Liver (tissue), 9 donors: ENCODE data around the gene RPL13A. TPM values are rescaled to one million over a fixed set of nuclear protein-coding genes. Genes with fewer than 3 reads are reported as not detected.

ENCODE experiments used
- DNase-seq: peaks from one replicate; pipeline ENCODE4 v3.0.0-alpha.2; 2017; ENCODE audit warnings: low spot score
- H3K27ac ChIP-seq, 2 donors: one replicate each; pipeline ENCODE4 v1.7.0; 2013; ENCODE audit warnings: inconsistent platforms in 2 of 2, low read length in 2 of 2, control low read depth in 1 of 2, low read depth in 1 of 2, mild to moderate bottlenecking in 1 of 2
- H3K27me3 ChIP-seq, 4 donors: one replicate each; pipeline versions ENCODE4 v1.6.1 to v1.7.0; 2013; ENCODE audit warnings: low read length in 3 of 4, inconsistent platforms in 1 of 4, mild to moderate bottlenecking in 1 of 4, moderate library complexity in 1 of 4; ENCODE audit not compliant: control insufficient read depth in 4 of 4, insufficient read depth in 4 of 4
- H3K36me3 ChIP-seq, 4 donors: one replicate each; pipeline versions ENCODE4 v1.6.1 to v1.7.0; 2013; ENCODE audit warnings: low read length in 3 of 4, mild to moderate bottlenecking in 3 of 4, low read depth in 1 of 4, moderate library complexity in 1 of 4; ENCODE audit not compliant: control insufficient read depth in 4 of 4, insufficient read depth in 3 of 4
- H3K4me1 ChIP-seq, 4 donors: one replicate each; pipeline versions ENCODE4 v1.6.1 to v1.7.0; 2013; ENCODE audit warnings: low read length in 3 of 4, mild to moderate bottlenecking in 3 of 4, moderate library complexity in 1 of 4; ENCODE audit not compliant: control insufficient read depth in 4 of 4, insufficient read depth in 4 of 4
- H3K4me3 ChIP-seq, 3 donors: one replicate each; pipeline versions ENCODE4 v1.6.1 to v1.7.0; 2013; ENCODE audit warnings: low read length in 3 of 3, control low read depth in 1 of 3, low read depth in 1 of 3, mild to moderate bottlenecking in 1 of 3
- H3K9ac ChIP-seq, 2 donors: one replicate each; pipeline ENCODE4 v1.7.0; 2013; ENCODE audit warnings: low read length in 2 of 2, mild to moderate bottlenecking in 2 of 2, moderate library complexity in 2 of 2, control low read depth in 1 of 2, low read depth in 1 of 2
- H3K9me3 ChIP-seq, 4 donors: one replicate each; pipeline versions ENCODE4 v1.6.1 to v1.7.0; 2013; ENCODE audit warnings: low read length in 3 of 4; ENCODE audit not compliant: control insufficient read depth in 4 of 4
- EGR1 ChIP-seq, 2 donors: IDR thresholded peaks; 2 replicates each; pipeline ENCODE4 v1.6.1; 2016 to 2018; ENCODE audit warnings: antibody characterized with exemption in 2 of 2, low read depth in 2 of 2
- FOXA1 ChIP-seq: IDR thresholded peaks from 2 replicates; pipeline ENCODE4 v1.6.1; 2016; ENCODE audit warnings: antibody characterized with exemption
- GABPA ChIP-seq, 2 donors: IDR thresholded peaks in 1 of 2; conservative IDR thresholded peaks in 1 of 2; 2 replicates each; pipeline ENCODE4 v1.6.1; 2016; ENCODE audit warnings: antibody characterized with exemption in 2 of 2, mild to moderate bottlenecking in 1 of 2, moderate library complexity in 1 of 2
- HNF4G ChIP-seq: IDR thresholded peaks from 2 replicates; pipeline ENCODE4 v1.6.1; 2016; ENCODE audit warnings: antibody characterized with exemption
- RAD21 ChIP-seq, 2 donors: IDR thresholded peaks; 2 replicates each; pipeline ENCODE4 v1.6.1; 2016; ENCODE audit warnings: antibody characterized with exemption in 2 of 2, mild to moderate bottlenecking in 2 of 2
- RXRA ChIP-seq, 2 donors: IDR thresholded peaks; 2 replicates each; pipeline ENCODE4 v1.6.1; 2017 to 2018; ENCODE audit warnings: antibody characterized with exemption in 2 of 2, mild to moderate bottlenecking in 1 of 2
- SP1 ChIP-seq: IDR thresholded peaks from 2 replicates; pipeline ENCODE4 v1.6.1; 2018; ENCODE audit warnings: antibody characterized with exemption, mild to moderate bottlenecking
- TAF1 ChIP-seq: conservative IDR thresholded peaks from 2 replicates; pipeline ENCODE4 v1.6.1; 2016; ENCODE audit warnings: antibody characterized with exemption, mild to moderate bottlenecking
- YY1 ChIP-seq: IDR thresholded peaks from 2 replicates; pipeline ENCODE4 v1.6.1; 2016; ENCODE audit warnings: antibody characterized with exemption, mild to moderate bottlenecking
- WGBS: extraction: QIAGEN DNeasy Blood & Tissue Kit; methylation state at CpG from one replicate; pipeline ENCODE4 v1.1.7; 2013; 5-methylcytosine and 5-hydroxymethylcytosine counted together
- polyA plus RNA-seq, 2 donors: library from polyadenylated mRNA; stranded (reverse) in 1 of 2; unstranded in 1 of 2; fragments of 200-250 nt in 1 of 2; fragments of >200 nt in 1 of 2; fragmentation: Nextera tagmentation in 1 of 2; extraction: Ambion mirVana in 1 of 2; gene quantifications; one replicate each; pipeline versions ENCODE4 v1.2.1 to v1.2.3, GENCODE V29; 2013 to 2015
- total RNA-seq, 2 donors: library from RNA; depleted of rRNA; stranded (reverse); fragments of >200 nt; gene quantifications; one replicate each; pipeline ENCODE4 v1.2.3, GENCODE V29; 2014
- TF ChIP-seq, protein P1 (sequence below): IDR thresholded peaks from 2 replicates; pipeline ENCODE4 v1.6.1; 2016; ENCODE audit warnings: antibody characterized with exemption
- TF ChIP-seq, protein P2 (sequence below): IDR thresholded peaks from 2 replicates; pipeline ENCODE4 v1.6.1; 2016; ENCODE audit warnings: antibody characterized with exemption, mild to moderate bottlenecking
- TF ChIP-seq, protein P3 (sequence below): IDR thresholded peaks from 2 replicates; pipeline ENCODE4 v1.6.1; 2016; ENCODE audit warnings: antibody characterized with exemption
- TF ChIP-seq, protein P4 (sequence below): IDR thresholded peaks from 2 replicates; pipeline ENCODE4 v1.6.1; 2016; ENCODE audit warnings: antibody characterized with exemption
- TF ChIP-seq, protein P5 (sequence below): fragments of 150-350 bp; IDR thresholded peaks from 2 replicates; pipeline ENCODE4 v1.5.1; 2017; ENCODE audit warnings: improper control_type of control experiment, low read depth, low read length; ENCODE audit not compliant: missing input control
- donor health status: healthy.
- donor health status: healthy.
- donor health status: healthy.
- donor health status: healthy.
- donor health status: healthy.

RPL13A gene
- total and polyA plus RNA-seq, 4 donors = 444 to 1,553 (median 746) TPM

DNA sequence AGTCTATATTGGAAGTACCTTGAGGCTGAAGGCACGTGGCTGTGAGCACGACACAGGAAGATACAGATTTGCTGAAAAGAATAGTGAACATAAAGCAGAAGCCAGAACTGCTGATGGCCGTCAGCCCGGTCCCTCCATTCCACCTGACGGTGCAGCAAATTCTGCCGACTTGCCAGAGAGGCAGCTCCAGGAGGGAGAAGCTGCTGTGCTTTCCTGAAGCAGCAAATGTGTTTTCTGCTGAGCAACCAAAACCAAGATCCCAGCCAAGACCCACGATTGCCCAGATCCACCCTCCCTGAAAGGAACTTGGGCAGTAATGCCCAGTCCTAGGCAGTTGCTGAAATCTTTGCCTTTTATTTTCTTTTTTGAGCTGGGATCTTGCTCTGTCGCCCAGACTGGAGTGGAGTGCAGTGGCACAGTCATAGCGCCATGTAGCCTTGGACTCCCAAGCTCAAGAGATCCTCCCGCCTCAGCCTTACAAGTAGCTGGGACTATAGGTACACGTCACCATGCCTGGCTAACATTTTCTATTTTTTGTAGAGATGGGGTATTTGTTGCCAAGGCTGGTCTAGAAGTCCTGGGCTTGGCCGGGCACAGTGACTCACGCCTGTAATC lies 33.4 kb downstream of the RPL13A start:
- H3K27me3 ChIP-seq = no peaks in the 10 kb centered on the region
- no peak overlapping the region for H3K4me3 ChIP-seq
- H3K4me1 ChIP-seq = peaks cover 0 to 6% (median 3%) of the 10 kb centered on the region in 4 donors
- H3K9ac ChIP-seq = no peak overlapping the region
- H3K9me3 ChIP-seq = no peaks in the 10 kb centered on the region
- 83% methylated on average over 13 of the region's 13 CpGs for WGBS
- no peak overlapping the region for H3K27ac ChIP-seq
- TF ChIP-seq, protein P1, sequence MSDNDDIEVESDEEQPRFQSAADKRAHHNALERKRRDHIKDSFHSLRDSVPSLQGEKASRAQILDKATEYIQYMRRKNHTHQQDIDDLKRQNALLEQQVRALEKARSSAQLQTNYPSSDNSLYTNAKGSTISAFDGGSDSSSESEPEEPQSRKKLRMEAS = no peak
- no peak for TF ChIP-seq FOXA1
- TF ChIP-seq RAD21 (IDR thresholded peaks at IDR 0.05) = no peak
- TF ChIP-seq RXRA (IDR thresholded peaks at IDR 0.05) = no peak
- TF ChIP-seq, protein P2, sequence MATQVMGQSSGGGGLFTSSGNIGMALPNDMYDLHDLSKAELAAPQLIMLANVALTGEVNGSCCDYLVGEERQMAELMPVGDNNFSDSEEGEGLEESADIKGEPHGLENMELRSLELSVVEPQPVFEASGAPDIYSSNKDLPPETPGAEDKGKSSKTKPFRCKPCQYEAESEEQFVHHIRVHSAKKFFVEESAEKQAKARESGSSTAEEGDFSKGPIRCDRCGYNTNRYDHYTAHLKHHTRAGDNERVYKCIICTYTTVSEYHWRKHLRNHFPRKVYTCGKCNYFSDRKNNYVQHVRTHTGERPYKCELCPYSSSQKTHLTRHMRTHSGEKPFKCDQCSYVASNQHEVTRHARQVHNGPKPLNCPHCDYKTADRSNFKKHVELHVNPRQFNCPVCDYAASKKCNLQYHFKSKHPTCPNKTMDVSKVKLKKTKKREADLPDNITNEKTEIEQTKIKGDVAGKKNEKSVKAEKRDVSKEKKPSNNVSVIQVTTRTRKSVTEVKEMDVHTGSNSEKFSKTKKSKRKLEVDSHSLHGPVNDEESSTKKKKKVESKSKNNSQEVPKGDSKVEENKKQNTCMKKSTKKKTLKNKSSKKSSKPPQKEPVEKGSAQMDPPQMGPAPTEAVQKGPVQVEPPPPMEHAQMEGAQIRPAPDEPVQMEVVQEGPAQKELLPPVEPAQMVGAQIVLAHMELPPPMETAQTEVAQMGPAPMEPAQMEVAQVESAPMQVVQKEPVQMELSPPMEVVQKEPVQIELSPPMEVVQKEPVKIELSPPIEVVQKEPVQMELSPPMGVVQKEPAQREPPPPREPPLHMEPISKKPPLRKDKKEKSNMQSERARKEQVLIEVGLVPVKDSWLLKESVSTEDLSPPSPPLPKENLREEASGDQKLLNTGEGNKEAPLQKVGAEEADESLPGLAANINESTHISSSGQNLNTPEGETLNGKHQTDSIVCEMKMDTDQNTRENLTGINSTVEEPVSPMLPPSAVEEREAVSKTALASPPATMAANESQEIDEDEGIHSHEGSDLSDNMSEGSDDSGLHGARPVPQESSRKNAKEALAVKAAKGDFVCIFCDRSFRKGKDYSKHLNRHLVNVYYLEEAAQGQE = no peak
- TF ChIP-seq, protein P3, sequence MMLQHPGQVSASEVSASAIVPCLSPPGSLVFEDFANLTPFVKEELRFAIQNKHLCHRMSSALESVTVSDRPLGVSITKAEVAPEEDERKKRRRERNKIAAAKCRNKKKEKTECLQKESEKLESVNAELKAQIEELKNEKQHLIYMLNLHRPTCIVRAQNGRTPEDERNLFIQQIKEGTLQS = no peak
- TF ChIP-seq, protein P4, sequence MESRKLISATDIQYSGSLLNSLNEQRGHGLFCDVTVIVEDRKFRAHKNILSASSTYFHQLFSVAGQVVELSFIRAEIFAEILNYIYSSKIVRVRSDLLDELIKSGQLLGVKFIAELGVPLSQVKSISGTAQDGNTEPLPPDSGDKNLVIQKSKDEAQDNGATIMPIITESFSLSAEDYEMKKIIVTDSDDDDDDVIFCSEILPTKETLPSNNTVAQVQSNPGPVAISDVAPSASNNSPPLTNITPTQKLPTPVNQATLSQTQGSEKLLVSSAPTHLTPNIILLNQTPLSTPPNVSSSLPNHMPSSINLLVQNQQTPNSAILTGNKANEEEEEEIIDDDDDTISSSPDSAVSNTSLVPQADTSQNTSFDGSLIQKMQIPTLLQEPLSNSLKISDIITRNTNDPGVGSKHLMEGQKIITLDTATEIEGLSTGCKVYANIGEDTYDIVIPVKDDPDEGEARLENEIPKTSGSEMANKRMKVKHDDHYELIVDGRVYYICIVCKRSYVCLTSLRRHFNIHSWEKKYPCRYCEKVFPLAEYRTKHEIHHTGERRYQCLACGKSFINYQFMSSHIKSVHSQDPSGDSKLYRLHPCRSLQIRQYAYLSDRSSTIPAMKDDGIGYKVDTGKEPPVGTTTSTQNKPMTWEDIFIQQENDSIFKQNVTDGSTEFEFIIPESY = no peak
- TF ChIP-seq, protein P5, sequence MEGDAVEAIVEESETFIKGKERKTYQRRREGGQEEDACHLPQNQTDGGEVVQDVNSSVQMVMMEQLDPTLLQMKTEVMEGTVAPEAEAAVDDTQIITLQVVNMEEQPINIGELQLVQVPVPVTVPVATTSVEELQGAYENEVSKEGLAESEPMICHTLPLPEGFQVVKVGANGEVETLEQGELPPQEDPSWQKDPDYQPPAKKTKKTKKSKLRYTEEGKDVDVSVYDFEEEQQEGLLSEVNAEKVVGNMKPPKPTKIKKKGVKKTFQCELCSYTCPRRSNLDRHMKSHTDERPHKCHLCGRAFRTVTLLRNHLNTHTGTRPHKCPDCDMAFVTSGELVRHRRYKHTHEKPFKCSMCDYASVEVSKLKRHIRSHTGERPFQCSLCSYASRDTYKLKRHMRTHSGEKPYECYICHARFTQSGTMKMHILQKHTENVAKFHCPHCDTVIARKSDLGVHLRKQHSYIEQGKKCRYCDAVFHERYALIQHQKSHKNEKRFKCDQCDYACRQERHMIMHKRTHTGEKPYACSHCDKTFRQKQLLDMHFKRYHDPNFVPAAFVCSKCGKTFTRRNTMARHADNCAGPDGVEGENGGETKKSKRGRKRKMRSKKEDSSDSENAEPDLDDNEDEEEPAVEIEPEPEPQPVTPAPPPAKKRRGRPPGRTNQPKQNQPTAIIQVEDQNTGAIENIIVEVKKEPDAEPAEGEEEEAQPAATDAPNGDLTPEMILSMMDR = no peak
- TF ChIP-seq SP1 = no peak
- no peak for TF ChIP-seq YY1
- TF ChIP-seq EGR1 (IDR thresholded peaks at IDR 0.05; ENCODE audit: low read depth in 2 of 2) = no peak
- no peak for TF ChIP-seq GABPA (IDR thresholded peaks at IDR 0.05 in 1 of 2, conservative IDR thresholded peaks at IDR 0.05 in 1 of 2)
- no peak for TF ChIP-seq TAF1
- DNase-seq = no peak
- H3K36me3 ChIP-seq = peaks cover 2 to 24% (median 9%) of the 10 kb centered on the region in 4 donors

DNA sequence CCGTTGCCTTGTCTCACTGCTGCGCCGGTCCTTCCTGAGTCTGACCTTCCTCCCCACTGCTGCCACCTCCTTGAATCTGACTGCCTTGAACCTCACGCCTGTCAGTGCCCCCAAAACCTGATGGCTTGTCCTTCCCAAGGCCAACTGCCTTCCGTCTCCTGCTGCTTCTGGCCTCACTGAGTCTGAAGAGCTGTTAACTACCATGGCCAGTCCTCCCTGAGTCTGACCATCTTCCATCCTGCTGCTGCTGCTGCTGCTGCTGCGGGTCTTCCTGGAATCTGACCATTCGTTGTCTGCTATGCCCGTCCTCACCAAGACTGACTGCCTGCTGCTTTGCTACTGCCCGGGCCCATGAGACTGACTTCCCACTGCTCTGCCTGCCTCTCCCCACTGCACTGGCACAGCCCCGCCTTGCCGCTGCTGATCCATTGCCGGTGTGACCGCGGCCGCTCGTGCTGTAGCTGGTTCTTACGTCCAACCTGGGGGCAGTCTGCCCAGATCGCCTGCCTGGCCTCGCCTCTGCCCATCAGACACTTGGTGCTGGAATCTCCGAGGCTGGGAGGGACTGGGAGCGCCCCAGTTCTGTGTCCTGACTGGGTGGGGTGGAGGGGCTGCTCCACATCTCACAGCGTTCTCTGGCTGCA lies 37.5 kb downstream of the RPL13A start:
- TF ChIP-seq HNF4G (no peak), FOXA1 (no peak)
- H3K9ac ChIP-seq = no peak overlapping the region
- no peak overlapping the region for H3K27ac ChIP-seq
- H3K4me1 ChIP-seq = peaks cover 0 to 2% (median 0%) of the 10 kb centered on the region in 4 donors
- H3K4me3 ChIP-seq = no peak overlapping the region
- no peak for DNase-seq
- H3K9me3 ChIP-seq = no peaks in the 10 kb centered on the region
- peaks cover 8 to 33% (median 14%) of the 10 kb centered on the region in 4 donors for H3K36me3 ChIP-seq
- 87% methylated on average over 22 of the region's 22 CpGs for WGBS
- H3K27me3 ChIP-seq = no peaks in the 10 kb centered on the region
